ENCODE measurements around the gene HEBP2. TPM values are rescaled to one million over a fixed set of nuclear protein-coding genes. Genes with fewer than 3 reads are reported as not detected.

HEBP2 gene
- total and polyA plus RNA-seq, 2 of the 13 experiments (the other 11 are each of a cell fraction or from before 2014, with no cell fraction given) = 16.0 to 72.8 TPM

GRCh38 chr6:138443979-138444378, 40.0 kb downstream of the HEBP2 start:
- intact Hi-C loops (cut with micrococcal nuclease; ENCODE audit: unreplicated experiment) (no loop called here), in situ Hi-C loops (cut with HindIII; ENCODE audit: extremely low pct_ligation_motif_present, low pct_unique_long_range_greater_than_20kb) (no loop called here)
- no TSS peak for BruUV-seq (replicated peaks)
- Histone ChIP-seq H2AFZ (ENCODE audit: low read length) (no peak overlapping the region), H3K27me3 (ENCODE audit: control insufficient read depth in 1 of 2, insufficient read depth in 2 of 2, low read length in 2 of 2) (no peaks in the 10 kb centered on the region), H3K4me3 (replicated peaks in 1 of 3; ENCODE audit: insufficient read depth in 1 of 3, low read depth in 2 of 3, low read length in 3 of 3) (no peak overlapping the region), H3K27ac (ENCODE audit: extremely low read length, insufficient read depth, low read length) (no peak overlapping the region), H3K9ac (ENCODE audit: insufficient read depth, low read depth, low read length) (no peak overlapping the region), H4K20me1 (ENCODE audit: insufficient read depth, low read length) (no peaks in the 10 kb centered on the region), H3K4me2 (ENCODE audit: low read depth, low read length) (no peak overlapping the region), H3K9me3 (ENCODE audit: low read length) (no peaks in the 10 kb centered on the region), H3K36me3 (replicated peaks in 1 of 2; ENCODE audit: control insufficient read depth in 1 of 2, insufficient read depth in 2 of 2, low read length in 2 of 2) (peaks cover 20 to 81% of the 10 kb centered on the region in 2 experiments), H3K4me1 (ENCODE audit: insufficient read depth, low read length) (no peaks in the 10 kb centered on the region), H3K79me2 (ENCODE audit: insufficient read depth, low read length) (no peaks in the 10 kb centered on the region)
- DNase-seq (ENCODE audit: low spot score) (no peak), FAIRE-seq (no peak), ATAC-seq (no peak)
- ChIA-PET POLR2A (interaction anchor here (0.7 kb wide), 1 partner anchor 65 kb away, joined by 3 read pairs; no protein-coding TSS in a partner anchor), CTCF (ENCODE audit: low intra/inter-chr PET ratio, low total read pairs) (no interaction called here)
- TF ChIP-seq ZBTB38 (CRISPR knock-in tag; IDR thresholded peaks at IDR 0.05) (no peak), ZNF207 (IDR thresholded peaks at IDR 0.05; ENCODE audit: borderline replicate concordance) (no peak), ELF1 (CRISPR knock-in tag; IDR thresholded peaks at IDR 0.05) (no peak), ARID4A (CRISPR knock-in tag; IDR thresholded peaks at IDR 0.05; ENCODE audit: borderline replicate concordance) (no peak), MTF1 (CRISPR knock-in tag; IDR thresholded peaks at IDR 0.05) (no peak), ZNF513 (CRISPR knock-in tag; conservative IDR thresholded peaks at IDR 0.05) (no peak), RORA (CRISPR knock-in tag; IDR thresholded peaks at IDR 0.05) (no peak), MED1 (CRISPR knock-in tag; IDR thresholded peaks at IDR 0.05) (no peak), ZFP36L1 (CRISPR knock-in tag; IDR thresholded peaks at IDR 0.05) (no peak), AKNA (CRISPR knock-in tag; IDR thresholded peaks at IDR 0.05; ENCODE audit: borderline replicate concordance) (no peak), ZNF335 (CRISPR knock-in tag; IDR thresholded peaks at IDR 0.05) (no peak), ERF (CRISPR knock-in tag; IDR thresholded peaks at IDR 0.05) (no peak), NBN (conservative IDR thresholded peaks at IDR 0.05) (no peak), RAD21 (CRISPR knock-in tag; IDR thresholded peaks at IDR 0.05) (no peak)
